HG02970 (cell line): ENCODE data around the gene AHSP.
"Not testable (repeated sequence)": the region's sequence is repeated elsewhere in the genome, so short reads cannot be mapped to it uniquely, and the experiment has no call there.

Experiments used
- ATAC-seq: cut with Tn5 transposase; IDR thresholded peaks from one replicate; pipeline ENCODE4 v1.9.1; 2021; ENCODE audit warnings: mild to moderate bottlenecking, moderate library complexity, moderate number of reproducible peaks; ENCODE audit not compliant: unreplicated experiment, low FRiP score

AHSP gene

GRCh38 chr16:31529937-31530312 is 2.2 kb downstream of the AHSP start:
- ATAC-seq: no peak

- ATAC-seq: no peak
These were observed 2.7 kb downstream of the AHSP start for GRCh38 chr16:31530405-31530804.

- no peak for ATAC-seq
These were observed 3.4 kb downstream of the AHSP start for GRCh38 chr16:31531096-31531495.

- ATAC-seq: no peak
These were observed 4.4 kb downstream of the AHSP start for GRCh38 chr16:31532120-31532519.

- ATAC-seq: no peak
These were observed 5.2 kb downstream of the AHSP start for GRCh38 chr16:31532896-31533295.

- no peak for ATAC-seq
These were observed 8.0 kb downstream of the AHSP start for GRCh38 chr16:31535737-31536136.

- no peak for ATAC-seq
These were observed 9.2 kb downstream of the AHSP start for GRCh38 chr16:31536804-31537361.

- ATAC-seq: no peak
These were observed 9.9 kb downstream of the AHSP start for GRCh38 chr16:31537362-31538242.

GRCh38 chr16:31538243-31538598 is 10.5 kb downstream of the AHSP start:
- not testable (repeated sequence) for ATAC-seq

- not testable (repeated sequence) for ATAC-seq
These were observed 12.1 kb downstream of the AHSP start for GRCh38 chr16:31539762-31540161.

- no peak for ATAC-seq
These were observed 15.1 kb downstream of the AHSP start for GRCh38 chr16:31542763-31543162.

GRCh38 chr16:31561426-31562233 is 33.9 kb downstream of the AHSP start:
- ATAC-seq: no peak

- ATAC-seq: no peak
These were observed 41.1 kb downstream of the AHSP start for GRCh38 chr16:31568577-31569359.

- no peak for ATAC-seq
These were observed 41.6 kb downstream of the AHSP start for GRCh38 chr16:31569360-31569717.

GRCh38 chr16:31572821-31573220 is 45.1 kb downstream of the AHSP start:
- no peak for ATAC-seq

- not testable (repeated sequence) for ATAC-seq
These were observed 46.5 kb downstream of the AHSP start for GRCh38 chr16:31574159-31574558.

- no peak for ATAC-seq
These were observed 49.7 kb downstream of the AHSP start for GRCh38 chr16:31577411-31577810.
